Astrocyte of the spinal cord (primary cell): ENCODE results near the gene OSBPL3.
A peak's percentile ranks its signal among the peaks of the same experiment; 100 is the strongest.

Source experiments
- DNase-seq: peaks from one replicate; pipeline ENCODE4 v3.0.0; 2011; ENCODE audit warnings: low read depth, low spot score
- H3K4me3 ChIP-seq: 2 replicates; pipeline ENCODE4 v1.5.1; 2011; ENCODE audit warnings: low read depth, mild to moderate bottlenecking, low read length, moderate library complexity
- in situ Hi-C: cut with HindIII; loops from 2 replicates; pipeline ENCODE4 v1.10.0; 2017; ENCODE audit warnings: low sequenced_read_pairs
- TF ChIP-seq, protein P1 (sequence below): IDR thresholded peaks from 2 replicates; pipeline ENCODE4 v1.5.1; 2012; ENCODE audit warnings: low read depth, mild to moderate bottlenecking, low read length, inconsistent platforms

The OSBPL3 gene

DNA sequence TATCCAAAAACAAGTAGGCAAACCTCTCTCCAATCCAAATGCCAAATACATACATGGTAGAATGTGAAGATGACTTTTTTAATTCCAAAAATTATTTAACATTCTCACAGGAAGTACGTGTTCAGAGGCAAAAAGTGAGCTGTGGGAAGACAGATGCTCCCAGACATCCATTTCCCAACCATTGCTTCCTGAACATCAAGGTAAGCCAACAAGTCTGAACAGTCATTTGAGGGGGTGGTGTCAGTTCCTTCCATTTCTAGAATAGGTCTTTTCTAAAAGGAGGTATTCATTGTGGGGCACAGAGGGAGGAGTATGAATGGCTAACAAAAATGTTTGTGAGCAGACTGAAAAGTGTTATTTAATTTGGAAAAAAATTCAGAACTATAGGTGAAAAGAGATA lies 49.1 kb downstream of the OSBPL3 start:
- DNase-seq = no peak
- no peak overlapping the region for H3K4me3 ChIP-seq
- TF ChIP-seq, protein P1, sequence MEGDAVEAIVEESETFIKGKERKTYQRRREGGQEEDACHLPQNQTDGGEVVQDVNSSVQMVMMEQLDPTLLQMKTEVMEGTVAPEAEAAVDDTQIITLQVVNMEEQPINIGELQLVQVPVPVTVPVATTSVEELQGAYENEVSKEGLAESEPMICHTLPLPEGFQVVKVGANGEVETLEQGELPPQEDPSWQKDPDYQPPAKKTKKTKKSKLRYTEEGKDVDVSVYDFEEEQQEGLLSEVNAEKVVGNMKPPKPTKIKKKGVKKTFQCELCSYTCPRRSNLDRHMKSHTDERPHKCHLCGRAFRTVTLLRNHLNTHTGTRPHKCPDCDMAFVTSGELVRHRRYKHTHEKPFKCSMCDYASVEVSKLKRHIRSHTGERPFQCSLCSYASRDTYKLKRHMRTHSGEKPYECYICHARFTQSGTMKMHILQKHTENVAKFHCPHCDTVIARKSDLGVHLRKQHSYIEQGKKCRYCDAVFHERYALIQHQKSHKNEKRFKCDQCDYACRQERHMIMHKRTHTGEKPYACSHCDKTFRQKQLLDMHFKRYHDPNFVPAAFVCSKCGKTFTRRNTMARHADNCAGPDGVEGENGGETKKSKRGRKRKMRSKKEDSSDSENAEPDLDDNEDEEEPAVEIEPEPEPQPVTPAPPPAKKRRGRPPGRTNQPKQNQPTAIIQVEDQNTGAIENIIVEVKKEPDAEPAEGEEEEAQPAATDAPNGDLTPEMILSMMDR = no peak
- in situ Hi-C loops = no loop called here

- H3K4me3 ChIP-seq = no peak overlapping the region
- in situ Hi-C loops = no loop called here
Observed at GRCh38 chr7:24926623-24927524, 53.1 kb downstream of the OSBPL3 start.

DNA sequence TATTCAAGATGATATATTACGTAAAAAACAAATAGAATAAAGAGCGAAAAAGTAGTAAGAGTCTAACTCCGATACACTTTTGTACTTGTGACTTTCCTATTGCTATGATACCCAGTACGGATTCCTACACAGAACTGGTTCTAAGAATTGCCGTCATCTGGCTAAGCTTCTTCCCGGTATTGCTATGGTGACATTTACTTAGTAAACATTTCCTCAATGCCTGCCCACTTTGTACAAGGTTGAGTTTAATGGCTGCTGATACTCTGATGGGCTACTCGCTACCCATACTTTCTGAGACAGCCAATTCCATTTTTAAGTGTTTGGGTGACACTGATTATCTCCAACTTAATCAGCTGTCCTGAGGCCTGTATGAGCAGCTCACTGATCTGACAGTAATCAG lies 55.6 kb downstream of the OSBPL3 start:
- in situ Hi-C loops = no loop called here
- H3K4me3 ChIP-seq = no peak overlapping the region
- TF ChIP-seq, protein P1 = no peak
- no peak for DNase-seq

More at GRCh38 chr7:24926623-24927524, 53.1 kb downstream of the OSBPL3 start:
- DNase-seq = peak; percentile 67
- TF ChIP-seq, protein P1 = no peak

- DNase-seq = no peak
- in situ Hi-C loops = no loop called here
- TF ChIP-seq, protein P1 = no peak
- no peak overlapping the region for H3K4me3 ChIP-seq
Observed at GRCh38 chr7:24923172-24923865, 56.7 kb downstream of the OSBPL3 start.

DNA sequence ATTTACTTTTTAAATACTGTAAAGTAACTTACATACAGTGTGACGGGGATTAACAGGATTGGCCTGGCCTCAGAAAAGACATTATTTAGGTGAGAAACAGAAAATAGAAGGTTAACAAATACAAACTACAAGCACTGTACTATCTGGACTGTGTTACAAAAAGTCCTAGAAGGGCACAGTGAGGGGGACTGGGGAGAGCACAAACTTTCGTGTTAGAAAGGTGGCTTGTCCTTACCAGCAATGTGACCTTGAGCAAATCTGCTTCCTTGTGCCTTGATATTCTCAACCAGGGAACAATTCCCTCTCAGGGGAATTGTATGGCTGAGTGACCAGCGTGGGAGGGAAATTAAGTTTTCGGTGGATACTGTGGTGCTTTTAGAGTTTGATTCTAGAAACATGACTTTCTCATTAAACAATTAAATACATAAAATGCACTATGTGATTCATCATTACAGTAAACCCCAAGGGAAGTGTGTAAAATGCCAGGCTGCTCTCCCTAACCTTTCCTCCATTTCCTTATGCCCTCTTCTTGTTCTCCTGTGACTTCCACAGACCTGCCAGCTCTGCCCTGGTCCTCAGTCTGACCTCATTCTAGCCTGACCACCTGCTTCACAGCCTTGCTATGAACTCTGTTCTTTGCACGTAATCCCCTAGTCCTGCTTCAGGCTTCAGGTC lies 57.7 kb downstream of the OSBPL3 start:
- no peak for DNase-seq
- no peak overlapping the region for H3K4me3 ChIP-seq
- TF ChIP-seq, protein P1 = no peak
- in situ Hi-C loops = no loop called here

GRCh38 chr7:24921362-24921679 lies 58.7 kb downstream of the OSBPL3 start:
- H3K4me3 ChIP-seq = no peak overlapping the region
- DNase-seq = no peak
- in situ Hi-C loops = no loop called here
- TF ChIP-seq, protein P1 = no peak
